HepG2 (cell line): ENCODE results near the gene CSNK1D. TPM values are rescaled to one million over a fixed set of nuclear protein-coding genes. Genes with fewer than 3 reads are reported as not detected.

Experiments used
- ELK4 ChIP-seq: sonication (generic); formaldehyde crosslinking; IDR thresholded peaks from 2 replicates; pipeline ENCODE4 v1.9.0; 2021; ENCODE audit warnings: missing genetic modification reagents, borderline replicate concordance
- GABPB1 ChIP-seq: IDR thresholded peaks from 2 replicates; pipeline ENCODE4 v1.6.1; 2016; ENCODE audit warnings: mild to moderate bottlenecking, missing genetic modification reagents, moderate library complexity, missing compliant biosample characterization
- ISL2 ChIP-seq: sonication (generic); formaldehyde crosslinking; IDR thresholded peaks from 2 replicates; pipeline ENCODE4 v1.5.0; 2020; ENCODE audit warnings: missing genetic modification reagents
- MXD4 ChIP-seq: IDR thresholded peaks from 2 replicates; pipeline ENCODE4 v1.6.1; 2016; ENCODE audit warnings: mild to moderate bottlenecking, missing biosample characterization, missing genetic modification reagents
- NR2F6 ChIP-seq, 2 experiments: IDR thresholded peaks; 2 replicates each; pipeline ENCODE4 v1.6.1; 2016; ENCODE audit warnings: antibody characterized with exemption in 1 of 2, mild to moderate bottlenecking in 1 of 2
- PTBP1 ChIP-seq: fragments of 200-400 bp; formaldehyde crosslinking; IDR thresholded peaks from 2 replicates; pipeline ENCODE4 v1.6.1; 2018; ENCODE audit warnings: low read length, low read depth; ENCODE audit not compliant: poor library complexity, severe bottlenecking
- ZHX2 ChIP-seq, 2 experiments: sonication (generic) in 1 of 2; formaldehyde crosslinking in 1 of 2; IDR thresholded peaks; 2 replicates each; pipeline versions ENCODE4 v1.6.1 to v1.9.0; 2014 to 2022; ENCODE audit warnings: antibody characterized with exemption in 1 of 2, borderline replicate concordance in 1 of 2, inconsistent platforms in 1 of 2, low read depth in 1 of 2, missing genetic modification reagents in 1 of 2
- ZMYM4 ChIP-seq: sonication (generic); formaldehyde crosslinking; IDR thresholded peaks from 2 replicates; pipeline ENCODE4 v1.8.1; 2023; ENCODE audit warnings: mild to moderate bottlenecking, missing genetic modification reagents
- ZNF572 ChIP-seq: sonication (generic); formaldehyde crosslinking; IDR thresholded peaks from 2 replicates; pipeline ENCODE4 v1.5.1; 2020; ENCODE audit warnings: mild to moderate bottlenecking, missing genetic modification reagents
- polyA plus RNA-seq, 8 experiments: library from polyadenylated mRNA; depleted of rRNA in 3 of 8; stranded (reverse) in 7 of 8; unstranded in 1 of 8; fragments of >200 nt; fragmentation: Illumina TruSeq in 4 of 8; extraction: Trizol in 4 of 8; gene quantifications; 2 replicates each; pipeline versions ENCODE4 v1.2.1 to v1.2.3, GENCODE V29; 2011 to 2016; ENCODE audit warnings: low read depth in 4 of 8, missing spikeins in 1 of 8, mixed read lengths in 1 of 8; ENCODE audit not compliant: insufficient read depth in 1 of 8
- total RNA-seq, 5 experiments: library from RNA; depleted of rRNA; stranded (reverse); fragments of >200 nt; fragmentation: Illumina TruSeq; extraction: Trizol; gene quantifications; 2 replicates each; pipeline ENCODE4 v1.2.3, GENCODE V29; 2016; ENCODE audit warnings: low read depth in 1 of 5
- TF ChIP-seq, protein P1 (sequence below): sonication (generic); formaldehyde crosslinking; IDR thresholded peaks from 2 replicates; pipeline ENCODE4 v1.9.0; 2021; ENCODE audit warnings: mild to moderate bottlenecking, missing genetic modification reagents
- TF ChIP-seq, protein P2 (sequence below): sonication (generic); formaldehyde crosslinking; IDR thresholded peaks from 2 replicates; pipeline ENCODE4 v1.9.0; 2021; ENCODE audit warnings: missing genetic modification reagents, mild to moderate bottlenecking, borderline replicate concordance
- TF ChIP-seq, protein P3 (sequence below): sonication (generic); formaldehyde crosslinking; IDR thresholded peaks from 2 replicates; pipeline ENCODE4 v1.5.0; 2020; ENCODE audit warnings: mild to moderate bottlenecking, low read depth, missing genetic modification reagents, borderline replicate concordance

Gene CSNK1D
- total and polyA plus RNA-seq, 2 of the 13 experiments (the other 11 are each of a cell fraction or from before 2014, with no cell fraction given): 31.5 to 128 TPM

DNA sequence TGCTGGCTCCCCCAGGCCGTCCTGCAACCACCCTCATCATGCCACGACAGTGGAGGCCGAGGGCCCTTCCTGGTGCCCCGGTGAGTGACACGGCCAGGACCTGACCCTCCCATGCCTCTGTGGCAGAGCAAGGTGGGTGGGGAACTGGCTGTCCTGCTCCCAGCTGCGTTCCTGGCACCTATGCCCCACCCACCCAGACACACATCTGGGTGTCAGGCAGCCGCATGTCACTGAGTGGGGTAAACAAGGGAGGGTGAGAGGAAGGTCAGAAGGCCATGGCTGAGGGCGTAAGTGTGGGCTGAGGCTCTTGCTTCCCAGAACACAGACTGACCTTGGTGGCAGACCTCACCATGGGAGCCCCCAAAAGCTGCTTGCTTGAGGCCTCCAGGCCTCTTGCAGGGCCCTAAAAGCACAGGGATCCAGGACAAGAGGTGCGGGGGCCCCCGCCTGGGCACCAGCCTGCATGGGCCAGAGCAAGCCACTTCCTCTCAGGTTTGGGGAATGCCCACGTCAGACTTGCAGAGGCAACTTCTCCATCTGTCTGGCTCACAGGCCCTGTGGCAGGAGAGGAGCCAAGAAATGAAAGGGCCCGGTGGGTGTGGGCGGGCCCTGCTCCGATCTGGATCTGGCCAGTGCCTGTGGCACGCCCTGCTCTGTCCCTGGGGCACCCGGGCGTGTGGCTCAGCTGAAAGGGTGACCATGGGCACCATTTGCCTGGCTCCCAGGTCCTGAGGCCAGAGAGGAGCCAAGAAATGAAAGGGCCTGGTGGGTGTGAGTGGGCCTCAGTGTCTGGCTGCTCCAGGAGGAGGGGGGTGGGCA is 57.0 kb downstream of the CSNK1D start (continued):
- TF ChIP-seq, protein P1, sequence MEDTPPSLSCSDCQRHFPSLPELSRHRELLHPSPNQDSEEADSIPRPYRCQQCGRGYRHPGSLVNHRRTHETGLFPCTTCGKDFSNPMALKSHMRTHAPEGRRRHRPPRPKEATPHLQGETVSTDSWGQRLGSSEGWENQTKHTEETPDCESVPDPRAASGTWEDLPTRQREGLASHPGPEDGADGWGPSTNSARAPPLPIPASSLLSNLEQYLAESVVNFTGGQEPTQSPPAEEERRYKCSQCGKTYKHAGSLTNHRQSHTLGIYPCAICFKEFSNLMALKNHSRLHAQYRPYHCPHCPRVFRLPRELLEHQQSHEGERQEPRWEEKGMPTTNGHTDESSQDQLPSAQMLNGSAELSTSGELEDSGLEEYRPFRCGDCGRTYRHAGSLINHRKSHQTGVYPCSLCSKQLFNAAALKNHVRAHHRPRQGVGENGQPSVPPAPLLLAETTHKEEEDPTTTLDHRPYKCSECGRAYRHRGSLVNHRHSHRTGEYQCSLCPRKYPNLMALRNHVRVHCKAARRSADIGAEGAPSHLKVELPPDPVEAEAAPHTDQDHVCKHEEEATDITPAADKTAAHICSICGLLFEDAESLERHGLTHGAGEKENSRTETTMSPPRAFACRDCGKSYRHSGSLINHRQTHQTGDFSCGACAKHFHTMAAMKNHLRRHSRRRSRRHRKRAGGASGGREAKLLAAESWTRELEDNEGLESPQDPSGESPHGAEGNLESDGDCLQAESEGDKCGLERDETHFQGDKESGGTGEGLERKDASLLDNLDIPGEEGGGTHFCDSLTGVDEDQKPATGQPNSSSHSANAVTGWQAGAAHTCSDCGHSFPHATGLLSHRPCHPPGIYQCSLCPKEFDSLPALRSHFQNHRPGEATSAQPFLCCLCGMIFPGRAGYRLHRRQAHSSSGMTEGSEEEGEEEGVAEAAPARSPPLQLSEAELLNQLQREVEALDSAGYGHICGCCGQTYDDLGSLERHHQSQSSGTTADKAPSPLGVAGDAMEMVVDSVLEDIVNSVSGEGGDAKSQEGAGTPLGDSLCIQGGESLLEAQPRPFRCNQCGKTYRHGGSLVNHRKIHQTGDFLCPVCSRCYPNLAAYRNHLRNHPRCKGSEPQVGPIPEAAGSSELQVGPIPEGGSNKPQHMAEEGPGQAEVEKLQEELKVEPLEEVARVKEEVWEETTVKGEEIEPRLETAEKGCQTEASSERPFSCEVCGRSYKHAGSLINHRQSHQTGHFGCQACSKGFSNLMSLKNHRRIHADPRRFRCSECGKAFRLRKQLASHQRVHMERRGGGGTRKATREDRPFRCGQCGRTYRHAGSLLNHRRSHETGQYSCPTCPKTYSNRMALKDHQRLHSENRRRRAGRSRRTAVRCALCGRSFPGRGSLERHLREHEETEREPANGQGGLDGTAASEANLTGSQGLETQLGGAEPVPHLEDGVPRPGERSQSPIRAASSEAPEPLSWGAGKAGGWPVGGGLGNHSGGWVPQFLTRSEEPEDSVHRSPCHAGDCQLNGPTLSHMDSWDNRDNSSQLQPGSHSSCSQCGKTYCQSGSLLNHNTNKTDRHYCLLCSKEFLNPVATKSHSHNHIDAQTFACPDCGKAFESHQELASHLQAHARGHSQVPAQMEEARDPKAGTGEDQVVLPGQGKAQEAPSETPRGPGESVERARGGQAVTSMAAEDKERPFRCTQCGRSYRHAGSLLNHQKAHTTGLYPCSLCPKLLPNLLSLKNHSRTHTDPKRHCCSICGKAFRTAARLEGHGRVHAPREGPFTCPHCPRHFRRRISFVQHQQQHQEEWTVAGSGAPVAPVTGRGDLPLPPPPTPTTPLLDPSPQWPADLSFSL: no peak
- TF ChIP-seq ZMYM4 (CRISPR knock-in tag): no peak
- TF ChIP-seq ZHX2 (IDR thresholded peaks at IDR 0.05; ENCODE audit: low read depth): no peak; the same call in 1 of the 2 replicates
- no peak for TF ChIP-seq ZHX2 (CRISPR knock-in tag; IDR thresholded peaks at IDR 0.05; ENCODE audit: borderline replicate concordance)
- TF ChIP-seq GABPB1 (CRISPR knock-in tag): peak; percentile 35
- TF ChIP-seq, protein P2, sequence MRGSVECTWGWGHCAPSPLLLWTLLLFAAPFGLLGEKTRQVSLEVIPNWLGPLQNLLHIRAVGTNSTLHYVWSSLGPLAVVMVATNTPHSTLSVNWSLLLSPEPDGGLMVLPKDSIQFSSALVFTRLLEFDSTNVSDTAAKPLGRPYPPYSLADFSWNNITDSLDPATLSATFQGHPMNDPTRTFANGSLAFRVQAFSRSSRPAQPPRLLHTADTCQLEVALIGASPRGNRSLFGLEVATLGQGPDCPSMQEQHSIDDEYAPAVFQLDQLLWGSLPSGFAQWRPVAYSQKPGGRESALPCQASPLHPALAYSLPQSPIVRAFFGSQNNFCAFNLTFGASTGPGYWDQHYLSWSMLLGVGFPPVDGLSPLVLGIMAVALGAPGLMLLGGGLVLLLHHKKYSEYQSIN (CRISPR knock-in tag): no peak
- no peak for TF ChIP-seq ISL2 (CRISPR knock-in tag)
- TF ChIP-seq ZNF572 (CRISPR knock-in tag): no peak
- TF ChIP-seq MXD4 (CRISPR knock-in tag): no peak
- peak; percentile 88 for TF ChIP-seq NR2F6 (IDR thresholded peaks at IDR 0.05)
- peak; percentile 97 for TF ChIP-seq NR2F6 (CRISPR knock-in tag; IDR thresholded peaks at IDR 0.05)
- TF ChIP-seq PTBP1: no peak
- no peak for TF ChIP-seq ELK4 (CRISPR knock-in tag)
- TF ChIP-seq, protein P3, sequence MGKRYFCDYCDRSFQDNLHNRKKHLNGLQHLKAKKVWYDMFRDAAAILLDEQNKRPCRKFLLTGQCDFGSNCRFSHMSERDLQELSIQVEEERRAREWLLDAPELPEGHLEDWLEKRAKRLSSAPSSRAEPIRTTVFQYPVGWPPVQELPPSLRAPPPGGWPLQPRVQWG (CRISPR knock-in tag): no peak
